ENCODE measurements around the gene FITM1. TPM values are rescaled to one million over a fixed set of nuclear protein-coding genes. Genes with fewer than 3 reads are reported as not detected.

The FITM1 gene
- total RNA-seq, 1 experiment from 2014 or later, result 0.72 TPM

DNA sequence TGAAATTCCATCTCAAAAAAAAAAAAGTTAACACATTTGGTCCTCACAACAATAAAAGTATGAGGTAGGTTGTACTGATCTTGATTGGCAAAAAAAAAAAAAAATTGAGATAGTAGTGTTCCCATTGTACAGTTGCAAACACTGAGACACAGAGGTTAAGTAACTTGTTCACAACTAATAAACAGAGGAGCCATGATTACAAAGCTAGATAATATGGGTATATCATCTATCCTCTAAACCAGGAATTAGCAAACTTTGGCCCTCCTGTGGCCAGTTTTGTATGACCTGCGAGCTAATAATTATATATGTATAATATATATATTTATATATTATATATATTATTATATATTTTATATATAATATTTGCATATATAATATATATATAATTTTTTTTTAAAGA is 3.3 kb downstream of the FITM1 start:
- H3K18ac ChIP-seq (ENCODE audit: insufficient read length, low read depth, low read length), result no peak overlapping the region
- no peak for DNase-seq
- no peak overlapping the region for H3T11ph ChIP-seq (ENCODE audit: low read length)
- no peak overlapping the region for H3K9ac ChIP-seq (ENCODE audit: extremely low read depth, insufficient read length, low read length)
- peaks cover 10% of the 10 kb centered on the region for H3K23me2 ChIP-seq (ENCODE audit: insufficient read length, low read depth, low read length, poor library complexity, severe bottlenecking)
- H2BK20ac ChIP-seq (ENCODE audit: low read depth, low read length, poor library complexity, severe bottlenecking), result no peak overlapping the region
- no peak overlapping the region for H3K27ac ChIP-seq (ENCODE audit: insufficient read length, low read depth, low read length)
- Mint-ChIP-seq H3K27me3 (ENCODE audit: low read depth) (no peaks in the 10 kb centered on the region), H3K4me1 (peaks cover 18 to 20% of the 10 kb centered on the region in 2 experiments), H3K4me3 (no peak overlapping the region), H3K27ac (no peak overlapping the region), H3K9me3 (0 out of 5 replicates have a peak, but pooled peaks cover 0 to 2% of the 10 kb centered on the region in 2 experiments), H3K36me3 (ENCODE audit: insufficient read depth in 1 of 3, low read depth in 3 of 3) (peaks cover 10 to 19% (median 13%) of the 10 kb centered on the region in 3 experiments)
- H2AK5ac ChIP-seq (ENCODE audit: insufficient read length, low read length), result no peak overlapping the region
- no peak overlapping the region for H4K5ac ChIP-seq (ENCODE audit: insufficient read length, low read depth, low read length)
- WGBS (ENCODE audit: extremely low coverage, insufficient read length, low lambda C conversion rate), result no CpG with 5 or more reads among the region's 1 CpG
- no peaks in the 10 kb centered on the region for H4K20me1 ChIP-seq (ENCODE audit: control insufficient read depth, insufficient read depth, insufficient read length)
- H3K27me3 ChIP-seq (ENCODE audit: insufficient read depth, low read length), result no peaks in the 10 kb centered on the region
- H3K56ac ChIP-seq (ENCODE audit: insufficient read length, low read depth, low read length), result no peak overlapping the region
- no peak overlapping the region for H2AFZ ChIP-seq (ENCODE audit: low read length)
- no peak overlapping the region for H3K4me2 ChIP-seq (ENCODE audit: insufficient read depth, insufficient read length, low read length)
- no peak overlapping the region for H3K23ac ChIP-seq (ENCODE audit: insufficient read length, low read depth, low read length)
- no peak overlapping the region for H4K8ac ChIP-seq (replicated peaks; ENCODE audit: insufficient read length, low read depth, low read length)
- no peak overlapping the region for H2BK15ac ChIP-seq (ENCODE audit: low read depth, low read length)
- H3K9me3 ChIP-seq (ENCODE audit: control insufficient read depth, low read depth, low read length), result no peaks in the 10 kb centered on the region
- H3K4ac ChIP-seq (ENCODE audit: low read depth, low read length), result no peak overlapping the region
- TF ChIP-seq, protein P1, sequence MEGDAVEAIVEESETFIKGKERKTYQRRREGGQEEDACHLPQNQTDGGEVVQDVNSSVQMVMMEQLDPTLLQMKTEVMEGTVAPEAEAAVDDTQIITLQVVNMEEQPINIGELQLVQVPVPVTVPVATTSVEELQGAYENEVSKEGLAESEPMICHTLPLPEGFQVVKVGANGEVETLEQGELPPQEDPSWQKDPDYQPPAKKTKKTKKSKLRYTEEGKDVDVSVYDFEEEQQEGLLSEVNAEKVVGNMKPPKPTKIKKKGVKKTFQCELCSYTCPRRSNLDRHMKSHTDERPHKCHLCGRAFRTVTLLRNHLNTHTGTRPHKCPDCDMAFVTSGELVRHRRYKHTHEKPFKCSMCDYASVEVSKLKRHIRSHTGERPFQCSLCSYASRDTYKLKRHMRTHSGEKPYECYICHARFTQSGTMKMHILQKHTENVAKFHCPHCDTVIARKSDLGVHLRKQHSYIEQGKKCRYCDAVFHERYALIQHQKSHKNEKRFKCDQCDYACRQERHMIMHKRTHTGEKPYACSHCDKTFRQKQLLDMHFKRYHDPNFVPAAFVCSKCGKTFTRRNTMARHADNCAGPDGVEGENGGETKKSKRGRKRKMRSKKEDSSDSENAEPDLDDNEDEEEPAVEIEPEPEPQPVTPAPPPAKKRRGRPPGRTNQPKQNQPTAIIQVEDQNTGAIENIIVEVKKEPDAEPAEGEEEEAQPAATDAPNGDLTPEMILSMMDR (conservative IDR thresholded peaks at IDR 0.05), result no peak
- no peaks in the 10 kb centered on the region for H3K79me1 ChIP-seq (ENCODE audit: insufficient read depth, low read depth, low read length, poor library complexity, severe bottlenecking)
- H2BK12ac ChIP-seq (ENCODE audit: insufficient read length, low read depth, low read length), result no peak overlapping the region
- H4K91ac ChIP-seq (ENCODE audit: insufficient read length, low read depth, low read length), result no peak overlapping the region
- H2BK120ac ChIP-seq (ENCODE audit: low read depth, low read length, poor library complexity, severe bottlenecking), result no peak overlapping the region
- no peak overlapping the region for H3K14ac ChIP-seq (ENCODE audit: insufficient read depth, low read length)
- no peaks in the 10 kb centered on the region for H3K4me1 ChIP-seq (ENCODE audit: insufficient read depth, low read length)
- H3K79me2 ChIP-seq (ENCODE audit: insufficient read depth, low read length), result no peaks in the 10 kb centered on the region
- H2BK5ac ChIP-seq (ENCODE audit: insufficient read length, low read length), result no peak overlapping the region

Measured in H9 (cell line).